Caco-2 (cell line): ENCODE results near the gene LHX4. TPM values are rescaled to one million over a fixed set of nuclear protein-coding genes. Genes with fewer than 3 reads are reported as not detected.
A peak's percentile ranks its signal among the peaks of the same experiment; 100 is the strongest.

Experiments
- BruUV-seq: library from RNA; stranded (reverse); fragments of 400-500 nt; replicated peaks from 2 replicates; lab custom pipeline; 2021; lab: Mats Ljungman, UMichigan
- CTCF ChIA-PET: fragments of 300-600 bp; sonication (Branson Sonifier 250); formaldehyde crosslinking; loops from one replicate; lab custom pipeline; 2022; ENCODE audit warnings: antibody characterized with exemption; lab: Charles Lee
- POLR2A ChIA-PET: fragments of 300-600 bp; sonication (Branson Sonifier 250); formaldehyde crosslinking; loops from one replicate; lab custom pipeline; 2022; ENCODE audit warnings: antibody characterized with exemption; lab: Charles Lee
- DNase-seq, 2 experiments: peaks; one replicate each; pipeline versions ENCODE4 v3.0.0 to v3.0.0-alpha.2; 2020 to 2022
- H3K27me3 ChIP-seq: replicated peaks from 2 replicates; pipeline ENCODE4 v1.6.0; 2011; ENCODE audit warnings: low read length; ENCODE audit not compliant: control insufficient read depth, insufficient read depth
- H3K36me3 ChIP-seq: 2 replicates; pipeline ENCODE4 v1.5.1; 2011; ENCODE audit warnings: low read length; ENCODE audit not compliant: control insufficient read depth, insufficient read depth
- H3K4me1 ChIP-seq: fragments of 250-450 bp; sonication (Bioruptor Pico); 2 replicates; pipeline ENCODE4 v1.5.1; 2020; ENCODE audit warnings: mild to moderate bottlenecking
- H3K4me3 ChIP-seq: 2 replicates; pipeline ENCODE4 v1.5.1; 2011; ENCODE audit warnings: low read depth, mild to moderate bottlenecking, control low read depth, low read length
- H3K9me3 ChIP-seq: fragments of 250-450 bp; sonication (Bioruptor Pico); 2 replicates; pipeline ENCODE4 v1.5.1; 2020; ENCODE audit warnings: mild to moderate bottlenecking, moderate library complexity
- H3K27ac Mint-ChIP-seq: one replicate; pipeline ENCODE4 v1.8.0; 2022; ENCODE audit warnings: mixed read lengths; ENCODE audit not compliant: unreplicated experiment
- H3K27me3 Mint-ChIP-seq: one replicate; pipeline ENCODE4 v1.8.0; 2022; ENCODE audit warnings: mixed read lengths; ENCODE audit not compliant: insufficient read depth, unreplicated experiment
- H3K36me3 Mint-ChIP-seq: one replicate; pipeline ENCODE4 v1.8.0; 2022; ENCODE audit warnings: mild to moderate bottlenecking, mixed read lengths; ENCODE audit not compliant: insufficient read depth, unreplicated experiment
- H3K4me1 Mint-ChIP-seq: one replicate; pipeline ENCODE4 v1.8.0; 2022; ENCODE audit warnings: low read depth, mixed read lengths; ENCODE audit not compliant: unreplicated experiment
- H3K4me3 Mint-ChIP-seq: one replicate; pipeline ENCODE4 v1.8.0; 2022; ENCODE audit warnings: mild to moderate bottlenecking, moderate library complexity, mixed read lengths; ENCODE audit not compliant: unreplicated experiment
- H3K9me3 Mint-ChIP-seq: one replicate; pipeline ENCODE4 v1.8.0; 2022; ENCODE audit warnings: mixed read lengths; ENCODE audit not compliant: unreplicated experiment
- CTCF ChIP-seq, 2 experiments: fragments of 200-600 bp in 1 of 2; IDR thresholded peaks; 1 replicate in 1 of 2; 2 replicates in 1 of 2; pipeline versions ENCODE4 v1.5.1 to v1.8.0; 2011 to 2022; ENCODE audit warnings: antibody characterized with exemption in 1 of 2, control low read depth in 1 of 2, inconsistent platforms in 1 of 2, low read depth in 1 of 2, low read length in 1 of 2, mild to moderate bottlenecking in 1 of 2, moderate library complexity in 1 of 2; ENCODE audit not compliant: insufficient read depth in 1 of 2, severe bottlenecking in 1 of 2, unreplicated experiment in 1 of 2
- intact Hi-C: fragments of 100-400 bp; cut with micrococcal nuclease; formaldehyde crosslinking; loops from one replicate; pipeline ENCODE4 v1.10.0; 2022; ENCODE audit not compliant: unreplicated experiment
- total RNA-seq: library from RNA; stranded (reverse); gene quantifications from 2 replicates; pipeline ENCODE4 v1.2.3, GENCODE V29; 2022

Gene LHX4
- total RNA-seq, 1 experiment from 2014 or later: 0.16 TPM

GRCh38 chr1:180231506-180231921 is 1.4 kb downstream of the LHX4 start:
- Mint-ChIP-seq H3K27me3 (peaks cover 27% of the 10 kb centered on the region), H3K4me1 (peaks cover 6% of the 10 kb centered on the region), H3K4me3 (peak overlapping the region; percentile 79), H3K27ac (no peak overlapping the region), H3K9me3 (no peaks in the 10 kb centered on the region), H3K36me3 (no peaks in the 10 kb centered on the region)
- intact Hi-C loops: loop anchor here (5.0 kb wide), 1 partner anchor 44 kb away; no protein-coding TSS in a partner anchor
- no TSS peak for BruUV-seq
- Histone ChIP-seq H3K27me3 (peaks cover 13% of the 10 kb centered on the region), H3K9me3 (no peaks in the 10 kb centered on the region), H3K36me3 (no peaks in the 10 kb centered on the region), H3K4me3 (peak overlapping the region; percentile 60), H3K4me1 (peaks cover 6% of the 10 kb centered on the region; the same call in 1 of the 2 replicates)
- ChIA-PET POLR2A (interaction anchor here (0.7 kb wide), 1 partner anchor 942 kb away, joined by 17 read pairs; no protein-coding TSS in a partner anchor), CTCF (interaction anchor here (0.6 to 2.6 kb wide), 3 partner anchors 43 to 154 kb away, joined by 3 to 12 read pairs (median 4); no protein-coding TSS in a partner anchor)
- DNase-seq: peak in 1 of 2 experiments; percentile 44
- TF ChIP-seq CTCF (IDR thresholded peaks at IDR 0.05; ENCODE audit: insufficient read depth in 1 of 2, low read depth in 1 of 2, low read length in 1 of 2, severe bottlenecking in 1 of 2, unreplicated experiment in 1 of 2): peak in 1 of 2 experiments; percentile 1

GRCh38 chr1:180231936-180232335 is 1.9 kb downstream of the LHX4 start:
- H3K27ac Mint-ChIP-seq: no peak overlapping the region
- no peak for DNase-seq
- H3K9me3 Mint-ChIP-seq: no peaks in the 10 kb centered on the region
- Histone ChIP-seq H3K9me3 (no peaks in the 10 kb centered on the region), H3K36me3 (no peaks in the 10 kb centered on the region), H3K27me3 (peaks cover 16% of the 10 kb centered on the region), H3K4me1 (peaks cover 6% of the 10 kb centered on the region; the same call in 1 of the 2 replicates), H3K4me3 (no peak overlapping the region; the same call in 1 of the 2 replicates)
- H3K4me1 Mint-ChIP-seq: peaks cover 7% of the 10 kb centered on the region
- ChIA-PET CTCF (interaction anchor here (2.6 kb wide), 1 partner anchor 44 kb away, joined by 12 read pairs; no protein-coding TSS in a partner anchor), POLR2A (interaction anchor here (0.7 kb wide), 1 partner anchor 942 kb away, joined by 17 read pairs; no protein-coding TSS in a partner anchor)
- intact Hi-C loops: loop anchor here (5.0 kb wide), 1 partner anchor 45 kb away; no protein-coding TSS in a partner anchor
- H3K27me3 Mint-ChIP-seq: peaks cover 28% of the 10 kb centered on the region
- no peak for TF ChIP-seq CTCF (IDR thresholded peaks at IDR 0.05; ENCODE audit: insufficient read depth in 1 of 2, low read depth in 1 of 2, low read length in 1 of 2, severe bottlenecking in 1 of 2, unreplicated experiment in 1 of 2)
- peak overlapping the region; percentile 79 for H3K4me3 Mint-ChIP-seq
- no peaks in the 10 kb centered on the region for H3K36me3 Mint-ChIP-seq
- no TSS peak for BruUV-seq

- Histone ChIP-seq H3K9me3 (no peaks in the 10 kb centered on the region), H3K36me3 (no peaks in the 10 kb centered on the region), H3K4me1 (peaks cover 6% of the 10 kb centered on the region; the same call in 1 of the 2 replicates), H3K27me3 (peaks cover 19% of the 10 kb centered on the region), H3K4me3 (no peak overlapping the region)
- no TSS peak for BruUV-seq
- Mint-ChIP-seq H3K27ac (no peak overlapping the region), H3K9me3 (no peaks in the 10 kb centered on the region), H3K27me3 (peaks cover 32% of the 10 kb centered on the region), H3K4me3 (no peak overlapping the region), H3K4me1 (peaks cover 7% of the 10 kb centered on the region), H3K36me3 (no peaks in the 10 kb centered on the region)
- POLR2A ChIA-PET: no interaction called here
- intact Hi-C loops: loop anchor here (5.0 kb wide), 1 partner anchor 45 kb away; no protein-coding TSS in a partner anchor
- TF ChIP-seq CTCF (IDR thresholded peaks at IDR 0.05; ENCODE audit: insufficient read depth in 1 of 2, low read depth in 1 of 2, low read length in 1 of 2, severe bottlenecking in 1 of 2, unreplicated experiment in 1 of 2): no peak
- CTCF ChIA-PET: no interaction called here
- DNase-seq: no peak
Observed at GRCh38 chr1:180232521-180233043, 2.5 kb downstream of the LHX4 start.
